GM21717 (cell line): ENCODE data around the gene LXN.

Experiments used
- ATAC-seq: cut with Tn5 transposase; IDR thresholded peaks from one replicate; pipeline ENCODE4 v1.9.1; 2021; ENCODE audit warnings: mild to moderate bottlenecking, moderate library complexity; ENCODE audit not compliant: unreplicated experiment

The LXN gene

DNA sequence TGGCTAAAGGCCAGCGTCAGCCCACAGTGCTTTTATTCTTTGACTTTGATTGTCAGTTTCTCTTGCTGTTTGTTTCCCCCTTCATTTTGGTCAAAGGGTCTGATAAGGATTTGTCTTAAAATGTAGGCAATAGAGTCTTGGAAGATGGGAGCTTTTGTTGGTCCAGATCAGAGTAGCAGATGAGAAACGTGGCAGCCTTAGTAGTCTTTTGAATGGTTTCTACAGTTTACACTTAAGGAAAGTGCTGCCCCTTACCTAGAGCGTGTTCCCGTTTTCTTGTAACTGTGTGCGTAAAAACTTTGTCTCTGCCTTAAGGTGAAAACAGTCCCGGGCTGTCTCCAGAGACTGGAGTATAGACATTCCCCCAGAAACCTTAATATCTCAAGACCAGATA, 630 bp downstream of the LXN start:
- ATAC-seq: no peak

- ATAC-seq: no peak
Observed at GRCh38 chr3:158668506-158668905, 3.9 kb downstream of the LXN start.

DNA sequence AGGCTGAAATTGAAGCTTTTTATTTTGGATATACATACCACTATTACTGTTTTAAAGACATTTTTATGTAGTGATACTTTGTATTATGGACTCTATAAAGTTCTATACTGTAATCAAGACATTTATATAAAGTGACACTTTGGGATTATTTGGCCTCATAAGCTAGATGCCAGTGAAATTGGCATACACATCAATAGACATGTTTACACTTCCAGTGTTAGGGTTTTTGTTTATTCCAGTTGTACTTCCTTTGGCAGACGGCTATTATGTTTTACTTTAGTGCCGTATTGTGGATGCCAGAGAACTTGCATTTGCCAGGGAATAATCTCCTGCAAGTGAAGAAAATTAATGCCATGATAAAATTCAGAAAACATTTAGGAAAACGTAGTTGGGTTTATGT, 6.0 kb downstream of the LXN start:
- ATAC-seq: no peak

DNA sequence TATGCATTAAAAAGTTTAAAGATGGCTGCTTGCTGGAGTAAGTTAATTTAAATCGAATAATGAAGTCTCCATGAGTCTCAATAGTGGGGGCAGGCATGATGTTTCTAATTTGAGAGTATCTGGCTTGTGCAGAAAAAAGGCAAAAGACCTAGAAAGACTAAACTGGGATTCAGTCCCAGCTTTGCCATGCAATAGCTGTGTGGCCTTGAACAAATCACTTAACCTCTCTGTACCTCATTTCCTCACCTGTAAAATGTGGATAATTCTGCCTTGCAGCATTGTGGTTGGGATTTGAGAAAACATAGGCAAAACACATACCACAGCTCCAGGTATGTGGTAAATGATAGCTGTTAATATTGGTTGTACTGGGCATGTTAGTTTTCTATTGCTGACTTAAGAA, 8.6 kb downstream of the LXN start:
- no peak for ATAC-seq

GRCh38 chr3:158663246-158663645, 9.2 kb downstream of the LXN start:
- no peak for ATAC-seq

- ATAC-seq: no peak
Observed at GRCh38 chr3:158660711-158661110, 11.7 kb downstream of the LXN start.

DNA sequence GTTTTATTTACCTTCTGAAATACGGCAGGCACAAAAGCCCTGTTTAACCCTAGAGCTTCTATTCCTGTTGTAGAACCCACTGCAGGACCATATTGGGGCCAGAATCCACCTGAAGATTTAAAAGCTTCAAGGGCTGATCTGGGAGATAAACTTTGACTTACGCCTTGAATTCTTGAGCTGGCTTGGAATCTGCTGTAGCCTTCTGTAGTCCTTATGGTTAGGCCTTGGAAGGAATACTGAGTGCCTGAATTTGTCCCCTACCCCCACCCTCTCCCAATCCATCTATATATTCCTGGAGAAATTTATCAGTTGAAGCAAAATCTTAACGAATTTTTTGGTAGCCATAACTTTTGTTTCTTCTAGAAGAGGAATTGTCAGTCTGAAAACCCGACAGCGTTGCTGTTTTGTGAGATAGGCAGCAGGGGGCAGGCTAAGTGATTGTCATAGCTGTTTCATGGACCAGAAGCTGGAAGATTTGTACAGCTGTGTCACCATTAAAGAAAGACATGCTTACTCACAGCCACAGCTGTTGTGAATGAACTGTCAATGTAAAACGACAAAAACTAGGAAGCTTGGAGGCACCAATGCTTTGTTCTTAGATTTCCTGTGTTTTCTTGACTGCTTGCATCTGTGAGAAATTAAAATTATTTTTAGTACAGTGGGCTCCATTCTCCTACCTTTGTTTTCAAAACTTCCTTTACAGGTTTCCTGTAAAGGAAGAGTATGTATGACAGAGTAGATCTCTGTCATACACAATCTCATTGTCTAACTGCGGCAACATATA, 12.8 kb downstream of the LXN start:
- peak; percentile 88 for ATAC-seq

DNA sequence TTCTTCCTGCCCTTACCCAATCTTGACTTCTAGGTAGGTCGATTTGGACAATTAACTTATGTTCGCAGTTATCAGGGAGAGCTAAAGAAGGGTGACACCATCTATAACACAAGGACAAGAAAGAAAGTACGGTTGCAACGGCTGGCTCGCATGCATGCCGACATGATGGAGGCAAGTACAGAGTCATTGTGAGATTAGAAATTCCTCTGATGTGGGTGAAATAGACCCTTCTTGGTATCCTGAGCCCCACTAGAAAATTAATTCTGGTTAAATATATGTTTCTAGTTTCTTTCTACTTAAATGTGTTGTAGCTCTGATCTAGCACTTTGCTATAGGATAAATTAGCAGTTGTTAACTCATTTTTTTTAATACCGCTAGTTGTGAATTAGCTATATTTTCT, 13.6 kb downstream of the LXN start:
- ATAC-seq: no peak

- ATAC-seq: no peak
Observed at GRCh38 chr3:158652463-158652862, 20.0 kb downstream of the LXN start.

GRCh38 chr3:158651192-158651591, 21.3 kb downstream of the LXN start:
- no peak for ATAC-seq

DNA sequence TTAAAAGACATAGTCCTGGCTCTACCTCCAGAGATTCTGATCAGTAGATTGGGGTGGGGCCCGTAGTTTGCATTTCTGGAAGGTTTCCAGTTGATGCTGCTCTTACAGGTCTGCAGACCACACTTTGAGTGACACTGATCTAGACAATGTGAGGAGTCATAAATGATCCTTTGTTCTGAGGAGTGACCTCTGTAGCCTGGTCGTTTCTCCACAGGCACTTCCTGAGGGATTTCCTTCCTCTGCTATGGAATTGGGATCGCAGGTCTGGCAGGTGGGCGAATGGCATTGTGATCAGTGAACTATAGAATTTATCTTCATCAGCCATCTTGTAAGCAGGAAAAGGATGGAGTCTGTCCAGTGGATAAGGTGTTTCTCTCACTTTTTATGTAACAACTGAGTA, 22.7 kb downstream of the LXN start:
- no peak for ATAC-seq

GRCh38 chr3:158644345-158644908, 28.0 kb downstream of the LXN start, which contains the start of gene GFM1:
Gene GFM1, plus strand, starts transcription at chr3:158644527. Its CDS starts 108 bp downstream, at chr3:158644635.
- ATAC-seq: peak; percentile 99

DNA sequence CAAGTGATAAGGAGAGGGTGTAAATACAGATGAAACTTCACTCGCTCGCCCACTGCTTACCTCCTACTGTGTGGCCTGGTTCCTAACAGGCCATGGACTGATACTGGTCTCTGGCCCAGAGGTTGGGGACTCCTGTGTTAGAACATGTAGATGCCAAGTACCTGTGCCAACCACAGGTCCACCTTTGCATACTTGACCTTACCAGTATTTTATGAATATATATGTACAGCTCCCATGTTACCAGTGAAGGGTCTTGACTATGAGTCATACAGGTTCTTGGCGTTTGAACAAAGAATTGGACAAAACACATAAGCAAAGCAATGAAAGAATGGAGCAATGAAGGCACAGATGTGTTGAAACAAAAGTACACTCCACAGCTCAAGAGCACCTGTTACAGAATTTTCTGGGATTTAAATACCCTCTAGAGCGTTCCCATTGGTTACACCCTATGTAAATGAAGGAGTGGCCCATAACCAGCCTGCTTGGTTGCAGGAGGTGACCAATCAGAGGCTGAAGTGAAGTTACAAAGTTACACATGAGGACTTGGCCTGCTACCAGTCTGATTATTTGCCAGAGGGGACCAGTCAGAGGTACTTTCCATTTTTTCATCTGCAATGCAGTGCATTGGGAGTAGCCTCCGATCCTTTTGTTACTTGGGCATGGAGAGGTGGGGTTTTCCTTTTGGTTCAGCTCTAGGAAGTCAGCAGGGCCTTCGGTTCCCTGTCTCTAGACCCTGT, 29.8 kb downstream of the LXN start:
- no peak for ATAC-seq

DNA sequence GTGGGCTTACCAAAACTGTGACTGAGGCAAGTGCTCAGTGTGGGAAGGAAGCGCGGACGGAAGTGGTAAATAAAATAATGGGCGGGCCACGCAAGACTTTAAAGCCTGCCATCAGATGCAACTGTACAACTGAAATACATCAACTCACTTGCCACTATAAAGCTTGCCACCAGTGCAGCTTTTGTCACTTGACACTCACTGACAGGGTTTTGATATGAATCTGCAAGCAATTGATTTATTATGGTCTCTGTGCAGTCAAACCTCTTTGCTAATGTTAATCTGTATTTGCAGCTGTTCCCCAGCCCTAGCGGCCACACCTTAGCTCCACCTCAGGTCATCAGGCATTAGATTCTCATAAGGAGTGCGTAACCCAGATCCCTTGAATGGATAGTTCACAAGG, 30.4 kb downstream of the LXN start:
- no peak for ATAC-seq

GRCh38 chr3:158640646-158641045, 31.8 kb downstream of the LXN start:
- ATAC-seq: no peak

DNA sequence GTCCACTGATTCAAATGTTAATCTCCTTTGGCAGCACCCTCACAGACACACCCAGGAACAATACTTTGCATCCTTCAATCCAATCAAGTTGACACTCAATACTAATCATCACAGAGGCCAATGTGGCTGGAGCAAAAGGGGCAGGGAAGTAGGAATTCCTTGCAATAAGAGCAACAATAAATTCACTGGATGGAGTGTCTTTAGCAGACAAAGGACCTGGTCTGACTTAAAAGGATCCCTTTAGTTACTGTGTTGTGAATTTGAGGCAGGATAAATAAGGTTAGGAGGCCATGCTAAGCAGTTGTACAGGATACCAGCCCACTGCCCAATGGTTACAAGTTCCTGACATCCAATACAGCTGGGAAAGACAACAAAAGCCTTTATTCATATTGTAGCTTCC, 40.5 kb downstream of the LXN start:
- ATAC-seq: no peak

DNA sequence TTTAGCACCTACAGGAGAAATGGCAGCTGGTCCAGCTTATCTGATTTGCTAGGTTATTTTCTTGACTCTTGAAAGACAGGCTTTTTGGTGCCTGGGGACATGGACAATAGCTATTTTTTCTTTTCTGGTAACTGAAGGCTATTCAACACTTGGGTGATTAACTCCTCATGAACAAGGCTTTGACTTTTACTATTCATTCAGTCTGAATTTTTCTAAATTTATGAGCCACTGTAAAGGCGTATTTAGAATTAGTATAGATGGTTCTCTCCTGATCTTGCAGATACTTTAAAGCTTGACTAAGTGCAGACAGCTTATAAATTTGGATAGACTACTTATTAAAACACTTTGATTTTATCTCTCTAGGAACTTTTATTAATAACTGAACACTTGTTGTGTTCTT, 46.6 kb downstream of the LXN start:
- no peak for ATAC-seq

GRCh38 chr3:158617982-158618875, 54.2 kb downstream of the LXN start:
- no peak for ATAC-seq
